Suprapubic skin (tissue), 4 donors: ENCODE results near the gene EFTUD2. TPM values are rescaled to one million over a fixed set of nuclear protein-coding genes. Genes with fewer than 3 reads are reported as not detected.

Source experiments
- DNase-seq, 2 donors: peaks; one replicate each; pipeline ENCODE4 v3.0.0-alpha.2; 2019; ENCODE audit warnings: low spot score in 2 of 2
- H3K27ac ChIP-seq: fragments of 200-600 bp; sonication (generic); one replicate; pipeline ENCODE4 v1.5.1; 2019
- H3K27me3 ChIP-seq: fragments of 200-600 bp; sonication (generic); one replicate; pipeline ENCODE4 v1.5.1; 2019
- H3K36me3 ChIP-seq: fragments of 200-600 bp; sonication (generic); one replicate; pipeline ENCODE4 v1.5.1; 2019
- H3K4me1 ChIP-seq: fragments of 200-600 bp; sonication (generic); one replicate; pipeline ENCODE4 v1.5.1; 2019
- H3K4me3 ChIP-seq: fragments of 200-600 bp; sonication (generic); one replicate; pipeline ENCODE4 v1.5.1; 2019; ENCODE audit warnings: mild to moderate bottlenecking
- H3K9me3 ChIP-seq: fragments of 200-600 bp; sonication (generic); one replicate; pipeline ENCODE4 v1.5.1; 2019
- EP300 ChIP-seq: sonication (generic); formaldehyde crosslinking; IDR thresholded peaks from one replicate; pipeline ENCODE4 v1.6.1; 2017; ENCODE audit warnings: antibody characterized with exemption
- POLR2A ChIP-seq, 2 donors: fragments of 450-650 bp; IDR thresholded peaks; one replicate each; pipeline ENCODE4 v1.6.1; 2017; ENCODE audit warnings: antibody characterized with exemption in 2 of 2, mild to moderate bottlenecking in 2 of 2, moderate library complexity in 2 of 2
- POLR2AphosphoS5 ChIP-seq, 3 donors: sonication (generic); formaldehyde crosslinking; IDR thresholded peaks; one replicate each; pipeline ENCODE4 v1.6.1; 2017; ENCODE audit warnings: antibody characterized with exemption in 3 of 3
- WGBS: methylation state at CpG from one replicate; pipeline ENCODE4 v1.1.5; 2018; 5-methylcytosine and 5-hydroxymethylcytosine counted together
- total RNA-seq, 4 donors: library from RNA; depleted of rRNA; stranded (reverse); fragments of >200 nt; gene quantifications; one replicate each; pipeline ENCODE4 v1.1.0, GENCODE V29; 2016
- TF ChIP-seq, protein P1 (sequence below), 2 donors: fragments of 200-600 bp in 1 of 2; fragments of 450-650 bp in 1 of 2; sonication (generic) in 1 of 2; IDR thresholded peaks; one replicate each; pipeline ENCODE4 v1.5.1; 2016 to 2019; ENCODE audit warnings: antibody characterized with exemption in 2 of 2, mild to moderate bottlenecking in 1 of 2, moderate library complexity in 1 of 2

Gene EFTUD2
- total RNA-seq, 4 donors from 2014 or later, result 46.6 to 114 (median 94.7) TPM

DNA sequence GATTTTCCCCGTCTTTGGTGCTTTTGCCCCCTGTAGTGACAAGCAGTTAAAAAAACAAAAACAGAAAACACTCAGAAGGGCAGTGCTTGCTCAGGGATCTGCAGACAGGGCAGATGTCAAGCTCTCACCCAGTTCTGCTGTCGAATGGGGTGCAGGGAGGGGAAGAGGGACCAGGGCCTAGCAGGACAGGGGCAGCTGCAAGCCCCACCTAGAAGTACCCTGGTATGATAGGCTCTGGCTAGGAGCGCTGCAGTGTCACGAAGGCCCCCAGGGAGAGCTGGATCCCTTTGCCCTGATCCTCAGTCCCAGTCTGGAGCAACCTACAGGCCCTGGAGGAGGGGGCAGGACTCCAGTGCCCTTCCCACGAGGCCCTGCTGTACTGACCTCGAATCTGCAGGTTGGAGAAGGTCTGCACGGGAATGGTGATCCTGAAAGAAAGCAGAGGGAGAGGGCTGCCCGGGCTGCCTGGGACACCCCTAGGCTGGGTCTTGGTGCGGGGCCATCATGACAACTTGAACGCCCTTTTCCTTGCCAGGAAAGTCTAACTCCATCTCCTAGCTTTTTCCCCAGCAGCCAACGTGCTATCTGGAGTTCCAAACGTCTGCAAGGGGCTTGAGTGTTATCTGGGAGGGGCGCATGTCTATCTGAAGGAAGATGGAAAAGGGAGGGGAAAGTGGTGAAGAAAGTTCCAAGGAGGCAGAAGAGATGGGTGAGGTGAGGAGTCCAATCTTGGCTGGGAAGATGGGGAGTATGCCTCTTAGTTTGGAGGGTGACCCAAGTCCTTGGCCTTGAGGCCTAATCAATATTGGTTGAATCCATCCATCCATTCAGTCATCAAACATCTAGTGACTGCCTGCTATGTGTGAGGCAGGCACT lies 11.2 kb upstream of the EFTUD2 start:
- Histone ChIP-seq H3K27me3 (peaks cover 23% of the 10 kb centered on the region), H3K4me3 (no peak overlapping the region), H3K9me3 (no peaks in the 10 kb centered on the region), H3K27ac (no peak overlapping the region), H3K36me3 (no peaks in the 10 kb centered on the region), H3K4me1 (peaks cover 12% of the 10 kb centered on the region)
- DNase-seq, result no peak
- TF ChIP-seq POLR2AphosphoS5 (IDR thresholded peaks at IDR 0.05) (no peak), POLR2A (IDR thresholded peaks at IDR 0.05) (no peak), EP300 (no peak)
- TF ChIP-seq, protein P1, sequence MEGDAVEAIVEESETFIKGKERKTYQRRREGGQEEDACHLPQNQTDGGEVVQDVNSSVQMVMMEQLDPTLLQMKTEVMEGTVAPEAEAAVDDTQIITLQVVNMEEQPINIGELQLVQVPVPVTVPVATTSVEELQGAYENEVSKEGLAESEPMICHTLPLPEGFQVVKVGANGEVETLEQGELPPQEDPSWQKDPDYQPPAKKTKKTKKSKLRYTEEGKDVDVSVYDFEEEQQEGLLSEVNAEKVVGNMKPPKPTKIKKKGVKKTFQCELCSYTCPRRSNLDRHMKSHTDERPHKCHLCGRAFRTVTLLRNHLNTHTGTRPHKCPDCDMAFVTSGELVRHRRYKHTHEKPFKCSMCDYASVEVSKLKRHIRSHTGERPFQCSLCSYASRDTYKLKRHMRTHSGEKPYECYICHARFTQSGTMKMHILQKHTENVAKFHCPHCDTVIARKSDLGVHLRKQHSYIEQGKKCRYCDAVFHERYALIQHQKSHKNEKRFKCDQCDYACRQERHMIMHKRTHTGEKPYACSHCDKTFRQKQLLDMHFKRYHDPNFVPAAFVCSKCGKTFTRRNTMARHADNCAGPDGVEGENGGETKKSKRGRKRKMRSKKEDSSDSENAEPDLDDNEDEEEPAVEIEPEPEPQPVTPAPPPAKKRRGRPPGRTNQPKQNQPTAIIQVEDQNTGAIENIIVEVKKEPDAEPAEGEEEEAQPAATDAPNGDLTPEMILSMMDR (IDR thresholded peaks at IDR 0.05), result no peak
- WGBS, result 93% methylated on average over 9 of the region's 13 CpGs

DNA sequence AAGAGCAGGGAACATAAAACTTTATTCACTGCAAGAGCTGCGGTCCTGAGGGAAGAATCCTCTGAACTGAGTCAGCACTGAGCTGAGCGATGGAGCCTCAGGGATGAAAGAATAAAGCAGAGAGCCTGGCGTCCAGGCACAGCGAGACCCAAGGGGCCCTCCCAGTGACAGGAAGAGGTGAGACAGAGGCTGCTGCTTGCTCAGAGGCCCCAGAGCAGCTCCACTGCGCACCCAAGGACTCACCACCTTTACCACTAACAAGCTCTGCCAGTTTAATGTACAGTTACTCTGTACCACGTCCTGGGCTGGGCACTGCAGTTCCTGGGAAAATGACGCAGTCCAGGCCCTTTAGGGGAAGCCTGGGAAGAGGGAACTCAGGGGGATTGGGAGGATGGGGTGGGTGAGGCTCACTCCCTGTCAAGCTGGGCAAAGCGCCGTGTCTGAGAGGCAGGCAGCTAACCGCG lies 10.5 kb upstream of the EFTUD2 start:
- TF ChIP-seq POLR2AphosphoS5 (IDR thresholded peaks at IDR 0.05) (no peak), POLR2A (IDR thresholded peaks at IDR 0.05) (no peak), EP300 (no peak)
- TF ChIP-seq, protein P1 (IDR thresholded peaks at IDR 0.05), result no peak
- H3K36me3 ChIP-seq, result no peaks in the 10 kb centered on the region
- 78% methylated on average over 11 of the region's 11 CpGs for WGBS
- H3K4me3 ChIP-seq, result no peak overlapping the region
- peaks cover 17% of the 10 kb centered on the region for H3K27me3 ChIP-seq
- peaks cover 12% of the 10 kb centered on the region for H3K4me1 ChIP-seq
- DNase-seq, result no peak
- no peak overlapping the region for H3K27ac ChIP-seq
- H3K9me3 ChIP-seq, result no peaks in the 10 kb centered on the region

DNA sequence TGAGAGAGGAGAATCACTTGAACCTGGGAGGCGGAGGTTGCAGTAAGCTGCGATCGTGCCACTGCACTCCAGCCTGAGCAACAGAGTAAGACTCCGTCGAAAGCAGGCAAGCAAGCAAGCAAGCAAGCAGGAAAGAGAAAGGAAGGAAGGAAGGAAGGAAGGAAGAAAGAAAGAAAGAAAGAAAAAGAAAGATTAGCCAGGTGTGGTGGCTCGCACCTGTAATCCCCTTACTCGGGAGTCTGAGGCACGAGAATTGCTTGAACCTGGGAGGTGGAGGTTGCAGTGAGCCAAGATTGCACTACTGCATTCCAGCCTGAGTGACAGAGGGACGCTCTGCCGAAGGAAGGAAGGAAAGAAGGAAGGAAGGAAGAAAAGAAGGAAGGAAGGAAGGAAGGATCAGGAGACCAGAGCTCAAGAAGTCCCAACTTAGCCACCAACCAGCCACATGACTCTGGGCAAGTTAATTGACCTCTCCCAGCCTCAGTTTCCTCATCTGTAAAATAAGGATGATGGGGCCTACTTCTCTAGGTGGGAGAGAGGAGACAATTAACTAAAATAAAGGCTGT lies 9.6 kb upstream of the EFTUD2 start:
- TF ChIP-seq POLR2A (IDR thresholded peaks at IDR 0.05), result no peak
- TF ChIP-seq EP300, result no peak
- TF ChIP-seq POLR2AphosphoS5 (IDR thresholded peaks at IDR 0.05), result no peak
- TF ChIP-seq, protein P1 (IDR thresholded peaks at IDR 0.05), result no peak

DNA sequence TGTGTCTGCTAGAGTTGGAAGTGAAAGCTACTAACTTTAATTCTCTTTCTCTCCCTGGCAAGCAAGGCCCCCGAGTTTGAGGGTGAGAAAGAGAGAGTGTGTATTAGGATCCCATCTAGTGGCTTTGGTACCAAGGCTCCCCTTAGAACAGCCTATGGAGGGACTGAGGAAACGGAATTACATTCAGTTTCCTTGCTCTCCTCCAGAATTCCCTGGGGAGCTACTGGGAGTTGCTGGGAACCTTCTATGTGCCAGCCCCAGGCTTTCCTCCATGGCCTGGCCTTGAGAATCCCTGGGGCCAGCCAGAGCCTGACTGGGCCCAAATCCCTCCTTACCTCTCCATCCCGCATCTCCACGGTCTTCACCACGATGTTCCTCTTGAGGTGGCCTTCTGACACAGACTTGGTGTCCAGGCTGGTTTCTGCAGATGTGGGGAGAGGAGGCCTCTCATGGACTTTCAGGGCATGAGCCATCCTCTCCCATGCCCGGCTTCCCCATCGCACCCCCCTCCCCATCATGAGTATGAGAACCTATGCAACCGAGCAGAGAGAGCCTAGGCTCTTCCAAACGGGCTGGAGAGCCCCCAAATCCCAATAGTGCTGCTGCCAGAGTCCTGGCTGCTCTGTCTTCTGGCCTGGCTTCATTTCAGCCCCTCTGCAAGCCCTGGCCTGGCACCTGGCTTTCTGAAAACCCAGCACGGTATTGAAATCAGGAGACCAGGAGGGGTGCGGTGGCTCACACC lies 8.7 kb upstream of the EFTUD2 start:
- TF ChIP-seq POLR2A (IDR thresholded peaks at IDR 0.05) (no peak), POLR2AphosphoS5 (IDR thresholded peaks at IDR 0.05) (no peak), EP300 (no peak)
- TF ChIP-seq, protein P1 (IDR thresholded peaks at IDR 0.05), result no peak
- 88% methylated on average over 10 of the region's 11 CpGs for WGBS
- no peak for DNase-seq
- H3K27me3 ChIP-seq, result peaks cover 17% of the 10 kb centered on the region
- no peak overlapping the region for H3K4me3 ChIP-seq
- no peaks in the 10 kb centered on the region for H3K36me3 ChIP-seq
- H3K27ac ChIP-seq, result no peak overlapping the region
- no peaks in the 10 kb centered on the region for H3K9me3 ChIP-seq
- peaks cover 12% of the 10 kb centered on the region for H3K4me1 ChIP-seq

More for the DNA sequence above, 9.6 kb upstream of the EFTUD2 start:
- WGBS, result 90% methylated on average over 10 of the region's 10 CpGs
- H3K27me3 ChIP-seq, result peaks cover 17% of the 10 kb centered on the region
- H3K4me3 ChIP-seq, result no peak overlapping the region
- H3K27ac ChIP-seq, result no peak overlapping the region
- H3K4me1 ChIP-seq, result peaks cover 12% of the 10 kb centered on the region
- no peaks in the 10 kb centered on the region for H3K36me3 ChIP-seq
- H3K9me3 ChIP-seq, result no peaks in the 10 kb centered on the region
- no peak for DNase-seq
